Duodenal mucosa (tissue), 2 donors: ENCODE data around the gene ZDHHC17.

Source experiments
- H3K27ac ChIP-seq: one replicate; pipeline ENCODE4 v1.7.0; 2013; ENCODE audit warnings: low read depth, low read length
- H3K27me3 ChIP-seq, 2 donors: one replicate each; pipeline ENCODE4 v1.7.0; 2013; ENCODE audit warnings: low read length in 2 of 2, control low read depth in 1 of 2; ENCODE audit not compliant: insufficient read depth in 2 of 2, control insufficient read depth in 1 of 2
- H3K36me3 ChIP-seq, 2 donors: one replicate each; pipeline ENCODE4 v1.7.0; 2013; ENCODE audit warnings: low read length in 2 of 2, control low read depth in 1 of 2; ENCODE audit not compliant: insufficient read depth in 2 of 2, control insufficient read depth in 1 of 2
- H3K4me1 ChIP-seq, 2 donors: one replicate each; pipeline ENCODE4 v1.7.0; 2013; ENCODE audit warnings: low read length in 2 of 2, control low read depth in 1 of 2; ENCODE audit not compliant: insufficient read depth in 2 of 2, control insufficient read depth in 1 of 2
- H3K4me3 ChIP-seq, 2 donors: one replicate each; pipeline ENCODE4 v1.7.0; 2013; ENCODE audit warnings: low read length in 2 of 2, low read depth in 1 of 2
- H3K9ac ChIP-seq, 2 donors: one replicate each; pipeline ENCODE4 v1.7.0; 2013; ENCODE audit warnings: low read length in 2 of 2, low read depth in 1 of 2
- H3K9me3 ChIP-seq, 2 donors: one replicate each; pipeline ENCODE4 v1.7.0; 2013; ENCODE audit warnings: low read length in 2 of 2, control low read depth in 1 of 2; ENCODE audit not compliant: control insufficient read depth in 1 of 2

ZDHHC17 gene

GRCh38 chr12:76882367-76882766 is 118.5 kb downstream of the ZDHHC17 start:
- Histone ChIP-seq H3K4me3 (no peak overlapping the region), H3K36me3 (no peaks in the 10 kb centered on the region), H3K27me3 (peaks cover 7 to 10% of the 10 kb centered on the region in 2 donors), H3K9me3 (no peaks in the 10 kb centered on the region), H3K27ac (no peak overlapping the region), H3K4me1 (peaks cover 0 to 18% of the 10 kb centered on the region in 2 donors), H3K9ac (no peak overlapping the region)

DNA sequence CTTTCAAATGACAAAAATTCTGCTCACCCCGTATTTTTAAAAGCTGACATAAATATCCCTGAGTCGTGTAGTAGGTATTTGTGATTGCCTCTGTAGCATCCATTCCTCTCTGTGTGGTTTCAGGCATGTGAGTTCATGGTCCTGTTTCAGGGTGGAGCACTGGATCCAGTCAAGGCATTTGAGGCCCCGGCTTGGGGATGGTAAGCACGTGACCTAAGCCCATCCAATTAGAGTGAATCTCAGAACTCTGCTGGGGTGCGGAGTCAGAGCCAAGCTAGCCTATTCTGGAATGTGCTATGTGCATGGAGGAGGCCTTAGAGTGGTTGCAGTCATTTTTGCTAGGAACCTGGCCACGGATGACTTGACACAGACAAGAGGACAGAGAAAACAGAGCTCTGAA is 119.2 kb downstream of the ZDHHC17 start:
- no peaks in the 10 kb centered on the region for H3K9me3 ChIP-seq
- H3K27ac ChIP-seq: no peak overlapping the region
- peaks cover 2 to 10% of the 10 kb centered on the region in 2 donors for H3K27me3 ChIP-seq
- no peaks in the 10 kb centered on the region for H3K36me3 ChIP-seq
- H3K4me3 ChIP-seq: no peak overlapping the region
- H3K4me1 ChIP-seq: peaks cover 0 to 15% of the 10 kb centered on the region in 2 donors
- no peak overlapping the region for H3K9ac ChIP-seq

DNA sequence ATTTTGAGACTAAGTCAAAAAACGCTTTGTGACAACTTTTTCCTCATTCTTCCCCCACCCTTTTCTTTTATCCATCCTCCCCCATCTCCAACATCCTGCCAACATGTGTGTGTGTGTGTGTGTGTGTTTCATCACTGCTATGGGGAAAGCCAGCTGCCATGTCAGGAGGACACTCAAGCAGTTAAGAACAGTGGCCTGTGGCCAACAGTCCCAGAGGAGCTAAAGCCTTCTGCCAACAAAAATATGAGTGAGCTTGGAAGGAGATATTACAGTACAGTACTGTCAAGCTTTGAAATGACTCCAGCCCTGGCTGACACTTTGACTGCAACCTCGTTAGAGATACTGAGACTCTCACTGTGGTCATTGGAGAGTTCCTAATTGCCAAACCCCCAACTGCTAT is 119.9 kb downstream of the ZDHHC17 start:
- Histone ChIP-seq H3K4me3 (no peak overlapping the region), H3K27me3 (peaks cover 0 to 10% of the 10 kb centered on the region in 2 donors), H3K4me1 (peaks cover 0 to 10% of the 10 kb centered on the region in 2 donors), H3K9me3 (no peaks in the 10 kb centered on the region), H3K27ac (no peak overlapping the region), H3K9ac (no peak overlapping the region), H3K36me3 (no peaks in the 10 kb centered on the region)

DNA sequence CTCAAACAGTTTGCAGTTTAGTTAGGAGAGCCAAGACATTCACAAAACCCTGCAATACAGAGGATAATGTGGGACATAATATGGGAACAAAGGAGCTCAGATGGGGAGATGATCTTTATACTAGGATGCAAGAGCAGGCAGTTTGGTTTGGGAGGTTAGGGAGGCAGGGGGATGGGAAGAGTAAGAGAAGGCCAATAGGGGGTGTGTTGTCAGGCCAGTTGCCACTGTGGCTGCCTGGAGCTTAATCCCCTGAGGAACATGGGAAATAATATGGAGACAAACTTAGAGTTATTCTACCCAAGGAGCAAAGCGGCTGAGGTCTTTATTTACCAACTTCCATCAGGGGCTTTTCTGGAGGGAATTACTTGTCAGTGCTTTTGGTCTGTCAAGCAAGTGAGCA is 124.9 kb downstream of the ZDHHC17 start:
- Histone ChIP-seq H3K4me1 (no peaks in the 10 kb centered on the region), H3K4me3 (no peak overlapping the region), H3K27me3 (peaks cover 0 to 3% of the 10 kb centered on the region in 2 donors), H3K36me3 (no peaks in the 10 kb centered on the region), H3K27ac (no peak overlapping the region), H3K9me3 (no peaks in the 10 kb centered on the region), H3K9ac (no peak overlapping the region)

- H3K9me3 ChIP-seq: no peaks in the 10 kb centered on the region
- peaks cover 0 to 3% of the 10 kb centered on the region in 2 donors for H3K27me3 ChIP-seq
- no peak overlapping the region for H3K4me3 ChIP-seq
- no peaks in the 10 kb centered on the region for H3K36me3 ChIP-seq
- H3K9ac ChIP-seq: no peak overlapping the region
- no peak overlapping the region for H3K27ac ChIP-seq
- no peaks in the 10 kb centered on the region for H3K4me1 ChIP-seq
Observed at GRCh38 chr12:76890151-76891143, 126.5 kb downstream of the ZDHHC17 start.

DNA sequence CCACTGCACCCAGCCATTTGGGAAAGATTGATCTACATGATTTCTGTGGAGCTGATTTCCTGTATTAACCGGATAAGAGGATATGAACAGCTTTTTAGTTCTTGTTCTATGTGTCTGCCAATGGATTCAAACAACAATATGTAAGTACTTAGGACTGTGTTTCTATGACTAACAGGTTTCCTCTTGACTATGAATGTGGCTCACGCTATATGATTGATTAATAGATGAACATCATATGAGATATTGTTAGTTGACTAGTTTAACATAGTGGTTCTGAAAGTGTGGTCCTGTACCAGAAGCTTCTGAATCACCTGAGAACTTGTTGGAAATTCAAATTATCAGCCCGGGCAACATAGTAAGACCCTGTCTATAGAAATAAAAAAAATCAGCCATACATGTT is 127.7 kb downstream of the ZDHHC17 start:
- peaks cover 0 to 3% of the 10 kb centered on the region in 2 donors for H3K27me3 ChIP-seq
- no peak overlapping the region for H3K27ac ChIP-seq
- H3K9ac ChIP-seq: no peak overlapping the region
- no peak overlapping the region for H3K4me3 ChIP-seq
- H3K36me3 ChIP-seq: no peaks in the 10 kb centered on the region
- no peaks in the 10 kb centered on the region for H3K4me1 ChIP-seq
- H3K9me3 ChIP-seq: no peaks in the 10 kb centered on the region

- H3K4me1 ChIP-seq: no peaks in the 10 kb centered on the region
- no peak overlapping the region for H3K4me3 ChIP-seq
- no peaks in the 10 kb centered on the region for H3K27me3 ChIP-seq
- H3K27ac ChIP-seq: no peak overlapping the region
- no peaks in the 10 kb centered on the region for H3K36me3 ChIP-seq
- no peak overlapping the region for H3K9ac ChIP-seq
- H3K9me3 ChIP-seq: no peaks in the 10 kb centered on the region
Observed at GRCh38 chr12:76895796-76896195, 131.9 kb downstream of the ZDHHC17 start.

DNA sequence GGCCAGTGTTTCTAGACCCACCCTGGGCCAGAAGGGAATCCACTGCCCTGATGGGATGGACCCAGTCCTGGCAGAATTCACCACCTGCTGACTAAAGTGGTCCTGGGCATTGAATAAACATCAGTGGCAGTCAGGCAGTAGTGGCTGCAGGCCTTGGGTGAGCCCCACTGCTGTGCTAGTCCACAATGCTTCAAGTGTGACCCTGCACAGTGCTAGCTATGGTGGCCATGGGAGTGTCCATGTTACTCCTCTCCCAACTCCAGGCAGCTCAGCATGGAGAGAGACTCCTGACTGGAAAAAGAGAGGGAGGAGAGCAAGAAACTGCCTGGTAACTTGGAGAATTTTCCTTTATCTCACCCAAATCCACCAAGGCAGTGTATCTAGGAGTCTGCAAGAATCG is 132.4 kb downstream of the ZDHHC17 start:
- Histone ChIP-seq H3K36me3 (no peaks in the 10 kb centered on the region), H3K4me3 (no peak overlapping the region), H3K4me1 (no peaks in the 10 kb centered on the region), H3K27ac (no peak overlapping the region), H3K27me3 (no peaks in the 10 kb centered on the region), H3K9ac (no peak overlapping the region), H3K9me3 (no peaks in the 10 kb centered on the region)

GRCh38 chr12:76898442-76898841 is 134.5 kb downstream of the ZDHHC17 start:
- H3K9ac ChIP-seq: no peak overlapping the region
- no peaks in the 10 kb centered on the region for H3K9me3 ChIP-seq
- H3K4me1 ChIP-seq: no peaks in the 10 kb centered on the region
- H3K36me3 ChIP-seq: no peaks in the 10 kb centered on the region
- no peaks in the 10 kb centered on the region for H3K27me3 ChIP-seq
- no peak overlapping the region for H3K4me3 ChIP-seq
- no peak overlapping the region for H3K27ac ChIP-seq

DNA sequence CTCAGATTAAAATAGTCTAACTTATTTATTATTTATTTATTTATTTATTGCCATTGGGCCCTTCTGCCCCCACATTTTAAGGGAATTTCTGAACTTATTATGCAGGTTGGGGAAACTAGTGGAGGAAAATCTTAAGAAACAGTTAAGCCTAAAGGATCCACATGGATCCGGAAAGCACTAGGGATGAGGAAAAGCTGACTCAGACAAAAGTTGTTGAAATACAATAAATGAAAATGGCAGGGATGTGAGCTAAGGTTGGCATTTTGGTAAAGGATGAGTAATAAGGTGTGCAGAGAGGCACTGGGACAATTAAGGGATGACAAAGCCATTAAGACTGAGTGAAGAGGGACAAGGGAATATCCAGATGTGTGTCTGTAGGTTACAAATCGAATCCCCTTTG is 135.6 kb downstream of the ZDHHC17 start:
- no peak overlapping the region for H3K9ac ChIP-seq
- no peaks in the 10 kb centered on the region for H3K36me3 ChIP-seq
- no peaks in the 10 kb centered on the region for H3K9me3 ChIP-seq
- H3K27ac ChIP-seq: no peak overlapping the region
- H3K4me3 ChIP-seq: no peak overlapping the region
- H3K4me1 ChIP-seq: no peaks in the 10 kb centered on the region
- no peaks in the 10 kb centered on the region for H3K27me3 ChIP-seq
